HG03060 (cell line): Measurements from ENCODE around the gene SETD2.

Experiments
- ATAC-seq: cut with Tn5 transposase; IDR thresholded peaks from one replicate; pipeline ENCODE4 v1.9.1; 2021; ENCODE audit warnings: low read depth, moderate number of reproducible peaks; ENCODE audit not compliant: unreplicated experiment

SETD2 gene

GRCh38 chr3:47000922-47001730 is 162.8 kb downstream of the SETD2 start:
- no peak for ATAC-seq

- no peak for ATAC-seq
These were observed 163.6 kb downstream of the SETD2 start for GRCh38 chr3:47000198-47000815.

GRCh38 chr3:46999516-47000197 is 164.3 kb downstream of the SETD2 start:
- no peak for ATAC-seq

GRCh38 chr3:46998852-46999515 is 164.9 kb downstream of the SETD2 start:
- ATAC-seq: no peak

GRCh38 chr3:46998121-46998851 is 165.6 kb downstream of the SETD2 start:
- no peak for ATAC-seq

- no peak for ATAC-seq
These were observed 166.3 kb downstream of the SETD2 start for GRCh38 chr3:46997453-46998091.

GRCh38 chr3:46996689-46997452 is 167.0 kb downstream of the SETD2 start:
- ATAC-seq: no peak

- ATAC-seq: no peak
These were observed 167.9 kb downstream of the SETD2 start for GRCh38 chr3:46995901-46996562.

GRCh38 chr3:46994801-46995731 is 168.8 kb downstream of the SETD2 start:
- ATAC-seq: no peak

GRCh38 chr3:46993986-46994385 is 169.9 kb downstream of the SETD2 start:
- ATAC-seq: no peak

GRCh38 chr3:46993292-46993691 is 170.6 kb downstream of the SETD2 start:
- no peak for ATAC-seq

GRCh38 chr3:46992231-46992630 is 171.7 kb downstream of the SETD2 start:
- ATAC-seq: no peak

- no peak for ATAC-seq
These were observed 172.3 kb downstream of the SETD2 start for GRCh38 chr3:46991406-46992165.

- ATAC-seq: no peak
These were observed 173.1 kb downstream of the SETD2 start for GRCh38 chr3:46990573-46991374.

- ATAC-seq: no peak
These were observed 174.6 kb downstream of the SETD2 start for GRCh38 chr3:46989146-46989810.

- ATAC-seq: no peak
These were observed 175.3 kb downstream of the SETD2 start for GRCh38 chr3:46988616-46989015.
